HEK293 (cell line): ENCODE measurements around the gene DICER1.

Experiments used
- CTCF ChIA-PET: fragments of 350-600 bp; formaldehyde crosslinking; extraction: SDS; loops from one replicate; lab custom pipeline; 2021; ENCODE audit warnings: antibody characterized with exemption; lab: Yijun Ruan, JAX
- POLR2A ChIA-PET: fragments of 300-600 bp; formaldehyde crosslinking; extraction: SDS; loops from one replicate; lab custom pipeline; 2020; ENCODE audit warnings: antibody characterized with exemption, inconsistent platforms; lab: Yijun Ruan, JAX
- H3K27ac ChIP-seq: fragments of 200-500 bp; sonication (Bioruptor generic); 2 replicates; pipeline ENCODE4 v1.5.1; 2014; ENCODE audit warnings: low read depth, low read length, control low read depth, inconsistent platforms; ENCODE audit errors: extremely low read depth
- H3K36me3 ChIP-seq, 2 experiments: fragments of 200-500 bp in 1 of 2; sonication (Bioruptor generic) in 1 of 2; 1 replicate in 1 of 2; 2 replicates in 1 of 2; pipeline ENCODE4 v1.5.1; 2014 to 2017; ENCODE audit warnings: inconsistent platforms in 2 of 2, low read length in 2 of 2; ENCODE audit not compliant: control insufficient read depth in 2 of 2, insufficient read depth in 1 of 2
- H3K4me1 ChIP-seq: fragments of 200-500 bp; sonication (Bioruptor generic); 2 replicates; pipeline ENCODE4 v1.5.1; 2014; ENCODE audit warnings: mild to moderate bottlenecking, low read length, inconsistent platforms; ENCODE audit not compliant: control insufficient read depth, insufficient read depth
- H3K4me3 ChIP-seq: 2 replicates; pipeline ENCODE4 v1.5.1; 2011; ENCODE audit warnings: low read depth, mild to moderate bottlenecking, control low read depth, low read length, moderate library complexity
- H3K9me3 ChIP-seq: fragments of 200-500 bp; sonication (Bioruptor generic); 2 replicates; pipeline ENCODE4 v1.5.1; 2014; ENCODE audit warnings: low read depth, low read length, inconsistent platforms; ENCODE audit not compliant: control insufficient read depth, insufficient read depth
- FEZF1 ChIP-seq: fragments of 450-650 bp; formaldehyde crosslinking; IDR thresholded peaks from 2 replicates; pipeline ENCODE4 v1.5.1; 2016; ENCODE audit warnings: missing biosample characterization, missing genetic modification characterization
- SCRT1 ChIP-seq: fragments of 450-650 bp; formaldehyde crosslinking; IDR thresholded peaks from 2 replicates; pipeline ENCODE4 v1.5.1; 2016; ENCODE audit warnings: missing biosample characterization, missing genetic modification characterization, borderline replicate concordance
- TCF7L2 ChIP-seq: IDR thresholded peaks from 2 replicates; pipeline ENCODE4 v1.6.1; 2011; ENCODE audit warnings: low read depth, mild to moderate bottlenecking, inconsistent platforms, low read length, moderate library complexity, borderline replicate concordance
- ZBTB17 ChIP-seq: fragments of 450-650 bp; formaldehyde crosslinking; IDR thresholded peaks from 2 replicates; pipeline ENCODE4 v1.5.1; 2016; ENCODE audit warnings: missing biosample characterization, missing genetic modification characterization
- ZBTB20 ChIP-seq: fragments of 450-650 bp; formaldehyde crosslinking; IDR thresholded peaks from 2 replicates; pipeline ENCODE4 v1.5.1; 2016; ENCODE audit warnings: missing biosample characterization, missing genetic modification characterization
- ZBTB21 ChIP-seq: fragments of 450-650 bp; formaldehyde crosslinking; IDR thresholded peaks from 2 replicates; pipeline ENCODE4 v1.5.1; 2017; ENCODE audit warnings: missing biosample characterization, missing genetic modification characterization
- ZFHX2 ChIP-seq: fragments of 450-650 bp; formaldehyde crosslinking; conservative IDR thresholded peaks from 2 replicates; pipeline ENCODE4 v1.5.1; 2016; ENCODE audit warnings: missing biosample characterization, missing genetic modification characterization
- ZNF112 ChIP-seq: fragments of 450-650 bp; formaldehyde crosslinking; IDR thresholded peaks from 2 replicates; pipeline ENCODE4 v1.5.0; 2017; ENCODE audit warnings: missing biosample characterization, missing genetic modification characterization
- ZNF16 ChIP-seq: fragments of 450-650 bp; formaldehyde crosslinking; IDR thresholded peaks from 2 replicates; pipeline ENCODE4 v1.5.1; 2016; ENCODE audit warnings: low read depth, missing biosample characterization, missing genetic modification characterization
- ZNF184 ChIP-seq: fragments of 450-650 bp; IDR thresholded peaks from 2 replicates; pipeline ENCODE4 v1.5.1; 2018; ENCODE audit warnings: missing biosample characterization, mild to moderate bottlenecking, missing genetic modification characterization
- ZNF221 ChIP-seq: fragments of 450-650 bp; formaldehyde crosslinking; IDR thresholded peaks from 2 replicates; pipeline ENCODE4 v1.5.1; 2017; ENCODE audit warnings: missing biosample characterization, missing genetic modification characterization, borderline replicate concordance
- ZNF248 ChIP-seq: fragments of 450-650 bp; formaldehyde crosslinking; IDR thresholded peaks from 2 replicates; pipeline ENCODE4 v1.5.1; 2017; ENCODE audit warnings: missing biosample characterization, missing genetic modification characterization
- ZNF311 ChIP-seq: fragments of 450-650 bp; formaldehyde crosslinking; IDR thresholded peaks from 2 replicates; pipeline ENCODE4 v1.5.1; 2017; ENCODE audit warnings: missing biosample characterization, missing genetic modification characterization, borderline replicate concordance
- ZNF335 ChIP-seq: fragments of 450-650 bp; formaldehyde crosslinking; conservative IDR thresholded peaks from 2 replicates; pipeline ENCODE4 v1.5.1; 2016; ENCODE audit warnings: missing biosample characterization, missing genetic modification characterization
- ZNF473 ChIP-seq: fragments of 450-650 bp; formaldehyde crosslinking; IDR thresholded peaks from 2 replicates; pipeline ENCODE4 v1.5.1; 2017; ENCODE audit warnings: missing biosample characterization, missing genetic modification characterization
- ZNF501 ChIP-seq: fragments of 450-650 bp; formaldehyde crosslinking; IDR thresholded peaks from 2 replicates; pipeline ENCODE4 v1.5.1; 2016; ENCODE audit warnings: missing biosample characterization, missing genetic modification characterization
- ZNF510 ChIP-seq: fragments of 450-650 bp; formaldehyde crosslinking; IDR thresholded peaks from 2 replicates; pipeline ENCODE4 v1.5.1; 2018; ENCODE audit warnings: mild to moderate bottlenecking, missing genetic modification characterization, missing biosample characterization; ENCODE audit not compliant: insufficient replicate concordance
- ZNF677 ChIP-seq: fragments of 450-650 bp; IDR thresholded peaks from 2 replicates; pipeline ENCODE4 v1.5.0; 2018; ENCODE audit warnings: missing biosample characterization, mild to moderate bottlenecking, missing genetic modification characterization, moderate library complexity
- ZNF701 ChIP-seq: fragments of 450-650 bp; formaldehyde crosslinking; IDR thresholded peaks from 2 replicates; pipeline ENCODE4 v1.5.1; 2016; ENCODE audit warnings: missing biosample characterization, missing genetic modification characterization
- ZNF747 ChIP-seq: fragments of 450-650 bp; formaldehyde crosslinking; IDR thresholded peaks from 2 replicates; pipeline ENCODE4 v1.5.1; 2016; ENCODE audit warnings: missing biosample characterization, missing genetic modification characterization
- ZNF791 ChIP-seq: fragments of 450-650 bp; formaldehyde crosslinking; IDR thresholded peaks from 2 replicates; pipeline ENCODE4 v1.5.1; 2016; ENCODE audit warnings: missing biosample characterization, missing genetic modification characterization
- TF ChIP-seq, protein P1 (sequence below): fragments of 450-650 bp; formaldehyde crosslinking; IDR thresholded peaks from 2 replicates; pipeline ENCODE4 v1.5.1; 2016; ENCODE audit warnings: missing biosample characterization, missing genetic modification characterization
- TF ChIP-seq, protein P2 (sequence below): fragments of 450-650 bp; formaldehyde crosslinking; IDR thresholded peaks from 2 replicates; pipeline ENCODE4 v1.5.1; 2017; ENCODE audit warnings: missing biosample characterization, missing genetic modification characterization
- TF ChIP-seq, protein P3 (sequence below): fragments of 450-650 bp; formaldehyde crosslinking; IDR thresholded peaks from 2 replicates; pipeline ENCODE4 v1.5.1; 2016; ENCODE audit warnings: missing biosample characterization, missing genetic modification characterization
- TF ChIP-seq, protein P4 (sequence below): fragments of 450-650 bp; formaldehyde crosslinking; IDR thresholded peaks from 2 replicates; pipeline ENCODE4 v1.5.1; 2017; ENCODE audit warnings: missing biosample characterization, missing genetic modification characterization
- TF ChIP-seq, protein P5 (sequence below): fragments of 450-650 bp; formaldehyde crosslinking; IDR thresholded peaks from 2 replicates; pipeline ENCODE4 v1.5.1; 2016; ENCODE audit warnings: missing biosample characterization, missing genetic modification characterization, borderline replicate concordance
- TF ChIP-seq, protein P6 (sequence below): fragments of 450-650 bp; formaldehyde crosslinking; IDR thresholded peaks from 2 replicates; pipeline ENCODE4 v1.5.1; 2016; ENCODE audit warnings: missing biosample characterization, missing genetic modification characterization

Gene DICER1

DNA sequence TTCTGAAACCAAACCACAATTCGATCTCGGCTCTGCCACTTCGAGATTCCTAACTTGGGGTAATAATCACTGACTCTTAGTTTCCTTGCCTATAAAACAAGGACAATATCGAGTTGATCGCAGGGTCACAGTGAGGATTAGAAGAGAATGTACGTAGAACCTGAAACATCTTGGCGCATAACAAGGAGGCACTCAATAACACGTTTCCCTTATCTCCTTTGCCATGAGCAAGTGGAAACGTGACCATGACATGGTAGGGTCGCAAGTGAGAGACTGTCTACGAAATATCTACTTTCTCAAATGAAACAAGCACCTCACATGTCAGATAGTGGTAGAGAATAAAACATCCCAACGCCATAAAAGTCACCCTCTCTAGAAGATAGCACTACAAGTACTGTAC, 2.3 kb downstream of the DICER1 start (continued):
- TF ChIP-seq, protein P1, sequence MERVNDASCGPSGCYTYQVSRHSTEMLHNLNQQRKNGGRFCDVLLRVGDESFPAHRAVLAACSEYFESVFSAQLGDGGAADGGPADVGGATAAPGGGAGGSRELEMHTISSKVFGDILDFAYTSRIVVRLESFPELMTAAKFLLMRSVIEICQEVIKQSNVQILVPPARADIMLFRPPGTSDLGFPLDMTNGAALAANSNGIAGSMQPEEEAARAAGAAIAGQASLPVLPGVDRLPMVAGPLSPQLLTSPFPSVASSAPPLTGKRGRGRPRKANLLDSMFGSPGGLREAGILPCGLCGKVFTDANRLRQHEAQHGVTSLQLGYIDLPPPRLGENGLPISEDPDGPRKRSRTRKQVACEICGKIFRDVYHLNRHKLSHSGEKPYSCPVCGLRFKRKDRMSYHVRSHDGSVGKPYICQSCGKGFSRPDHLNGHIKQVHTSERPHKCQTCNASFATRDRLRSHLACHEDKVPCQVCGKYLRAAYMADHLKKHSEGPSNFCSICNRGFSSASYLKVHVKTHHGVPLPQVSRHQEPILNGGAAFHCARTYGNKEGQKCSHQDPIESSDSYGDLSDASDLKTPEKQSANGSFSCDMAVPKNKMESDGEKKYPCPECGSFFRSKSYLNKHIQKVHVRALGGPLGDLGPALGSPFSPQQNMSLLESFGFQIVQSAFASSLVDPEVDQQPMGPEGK: no peak
- peak; percentile 19; the same call in 1 of the 2 replicates for TF ChIP-seq ZBTB17 (tag by site-specific recombination)
- TF ChIP-seq ZNF501 (tag by site-specific recombination): 0 out of 2 replicates have a peak, but pooled peaks have one; percentile 15
- no peak for TF ChIP-seq ZNF311

DNA sequence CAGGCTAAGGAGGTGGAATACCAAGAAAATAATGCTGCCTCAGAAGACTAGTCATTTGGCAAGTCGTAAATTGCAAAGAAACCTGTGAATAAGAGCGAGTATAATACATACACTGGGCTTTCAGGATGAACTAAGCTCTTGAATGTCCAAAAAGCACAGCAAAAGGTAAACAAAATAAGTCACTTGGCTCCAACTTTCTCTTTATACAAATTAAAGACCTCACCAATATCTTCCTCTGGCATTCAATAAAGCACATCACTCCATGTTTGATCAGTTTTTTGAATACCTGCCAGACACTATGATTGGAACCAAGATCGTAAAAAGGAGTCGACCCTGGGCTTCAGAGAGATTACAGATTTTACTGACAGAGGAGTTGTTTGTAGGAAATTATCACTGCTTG, 3.5 kb downstream of the DICER1 start:
- H3K4me1 ChIP-seq: peaks cover 40% of the 10 kb centered on the region
- H3K9me3 ChIP-seq: no peaks in the 10 kb centered on the region
- ChIA-PET CTCF (interaction anchor here (1.0 kb wide), 1 partner anchor 55 kb away, joined by 3 read pairs; no protein-coding TSS in a partner anchor), POLR2A (no interaction called here)
- H3K27ac ChIP-seq: peak overlapping the region; percentile 40
- H3K4me3 ChIP-seq: no peak overlapping the region
- H3K36me3 ChIP-seq: no peaks in the 10 kb centered on the region
- no peak for TF ChIP-seq ZNF701 (tag by site-specific recombination)
- TF ChIP-seq FEZF1 (tag by site-specific recombination): peak; percentile 74
- TF ChIP-seq, protein P2, sequence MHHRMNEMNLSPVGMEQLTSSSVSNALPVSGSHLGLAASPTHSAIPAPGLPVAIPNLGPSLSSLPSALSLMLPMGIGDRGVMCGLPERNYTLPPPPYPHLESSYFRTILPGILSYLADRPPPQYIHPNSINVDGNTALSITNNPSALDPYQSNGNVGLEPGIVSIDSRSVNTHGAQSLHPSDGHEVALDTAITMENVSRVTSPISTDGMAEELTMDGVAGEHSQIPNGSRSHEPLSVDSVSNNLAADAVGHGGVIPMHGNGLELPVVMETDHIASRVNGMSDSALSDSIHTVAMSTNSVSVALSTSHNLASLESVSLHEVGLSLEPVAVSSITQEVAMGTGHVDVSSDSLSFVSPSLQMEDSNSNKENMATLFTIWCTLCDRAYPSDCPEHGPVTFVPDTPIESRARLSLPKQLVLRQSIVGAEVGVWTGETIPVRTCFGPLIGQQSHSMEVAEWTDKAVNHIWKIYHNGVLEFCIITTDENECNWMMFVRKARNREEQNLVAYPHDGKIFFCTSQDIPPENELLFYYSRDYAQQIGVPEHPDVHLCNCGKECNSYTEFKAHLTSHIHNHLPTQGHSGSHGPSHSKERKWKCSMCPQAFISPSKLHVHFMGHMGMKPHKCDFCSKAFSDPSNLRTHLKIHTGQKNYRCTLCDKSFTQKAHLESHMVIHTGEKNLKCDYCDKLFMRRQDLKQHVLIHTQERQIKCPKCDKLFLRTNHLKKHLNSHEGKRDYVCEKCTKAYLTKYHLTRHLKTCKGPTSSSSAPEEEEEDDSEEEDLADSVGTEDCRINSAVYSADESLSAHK (tag by site-specific recombination): no peak
- TF ChIP-seq ZNF184 (tag by site-specific recombination): no peak
- TF ChIP-seq ZBTB20 (tag by site-specific recombination): no peak
- TF ChIP-seq ZNF248 (tag by site-specific recombination): no peak
- TF ChIP-seq ZFHX2 (tag by site-specific recombination): no peak
- TF ChIP-seq ZNF510: no peak
- TF ChIP-seq ZNF221: no peak
- TF ChIP-seq ZNF791 (tag by site-specific recombination): no peak
- no peak for TF ChIP-seq ZNF473 (tag by site-specific recombination)
- peak; percentile 14; the same call in 1 of the 2 replicates for TF ChIP-seq ZBTB17 (tag by site-specific recombination)
- TF ChIP-seq, protein P3, sequence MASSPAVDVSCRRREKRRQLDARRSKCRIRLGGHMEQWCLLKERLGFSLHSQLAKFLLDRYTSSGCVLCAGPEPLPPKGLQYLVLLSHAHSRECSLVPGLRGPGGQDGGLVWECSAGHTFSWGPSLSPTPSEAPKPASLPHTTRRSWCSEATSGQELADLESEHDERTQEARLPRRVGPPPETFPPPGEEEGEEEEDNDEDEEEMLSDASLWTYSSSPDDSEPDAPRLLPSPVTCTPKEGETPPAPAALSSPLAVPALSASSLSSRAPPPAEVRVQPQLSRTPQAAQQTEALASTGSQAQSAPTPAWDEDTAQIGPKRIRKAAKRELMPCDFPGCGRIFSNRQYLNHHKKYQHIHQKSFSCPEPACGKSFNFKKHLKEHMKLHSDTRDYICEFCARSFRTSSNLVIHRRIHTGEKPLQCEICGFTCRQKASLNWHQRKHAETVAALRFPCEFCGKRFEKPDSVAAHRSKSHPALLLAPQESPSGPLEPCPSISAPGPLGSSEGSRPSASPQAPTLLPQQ: 0 out of 2 replicates have a peak, but pooled peaks have one; percentile 12
- no peak for TF ChIP-seq ZNF501 (tag by site-specific recombination)
- TF ChIP-seq ZNF112 (tag by site-specific recombination): no peak
- TF ChIP-seq, protein P4, sequence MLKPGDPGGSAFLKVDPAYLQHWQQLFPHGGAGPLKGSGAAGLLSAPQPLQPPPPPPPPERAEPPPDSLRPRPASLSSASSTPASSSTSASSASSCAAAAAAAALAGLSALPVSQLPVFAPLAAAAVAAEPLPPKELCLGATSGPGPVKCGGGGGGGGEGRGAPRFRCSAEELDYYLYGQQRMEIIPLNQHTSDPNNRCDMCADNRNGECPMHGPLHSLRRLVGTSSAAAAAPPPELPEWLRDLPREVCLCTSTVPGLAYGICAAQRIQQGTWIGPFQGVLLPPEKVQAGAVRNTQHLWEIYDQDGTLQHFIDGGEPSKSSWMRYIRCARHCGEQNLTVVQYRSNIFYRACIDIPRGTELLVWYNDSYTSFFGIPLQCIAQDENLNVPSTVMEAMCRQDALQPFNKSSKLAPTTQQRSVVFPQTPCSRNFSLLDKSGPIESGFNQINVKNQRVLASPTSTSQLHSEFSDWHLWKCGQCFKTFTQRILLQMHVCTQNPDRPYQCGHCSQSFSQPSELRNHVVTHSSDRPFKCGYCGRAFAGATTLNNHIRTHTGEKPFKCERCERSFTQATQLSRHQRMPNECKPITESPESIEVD (tag by site-specific recombination): peak; percentile 90
- no peak for TF ChIP-seq TCF7L2
- TF ChIP-seq ZBTB21: no peak
- no peak for TF ChIP-seq SCRT1 (tag by site-specific recombination)
- TF ChIP-seq ZNF747 (tag by site-specific recombination): no peak
- TF ChIP-seq, protein P5, sequence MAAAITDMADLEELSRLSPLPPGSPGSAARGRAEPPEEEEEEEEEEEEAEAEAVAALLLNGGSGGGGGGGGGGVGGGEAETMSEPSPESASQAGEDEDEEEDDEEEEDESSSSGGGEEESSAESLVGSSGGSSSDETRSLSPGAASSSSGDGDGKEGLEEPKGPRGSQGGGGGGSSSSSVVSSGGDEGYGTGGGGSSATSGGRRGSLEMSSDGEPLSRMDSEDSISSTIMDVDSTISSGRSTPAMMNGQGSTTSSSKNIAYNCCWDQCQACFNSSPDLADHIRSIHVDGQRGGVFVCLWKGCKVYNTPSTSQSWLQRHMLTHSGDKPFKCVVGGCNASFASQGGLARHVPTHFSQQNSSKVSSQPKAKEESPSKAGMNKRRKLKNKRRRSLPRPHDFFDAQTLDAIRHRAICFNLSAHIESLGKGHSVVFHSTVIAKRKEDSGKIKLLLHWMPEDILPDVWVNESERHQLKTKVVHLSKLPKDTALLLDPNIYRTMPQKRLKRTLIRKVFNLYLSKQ (tag by site-specific recombination): no peak
- no peak for TF ChIP-seq ZNF677 (tag by site-specific recombination)
- TF ChIP-seq, protein P6, sequence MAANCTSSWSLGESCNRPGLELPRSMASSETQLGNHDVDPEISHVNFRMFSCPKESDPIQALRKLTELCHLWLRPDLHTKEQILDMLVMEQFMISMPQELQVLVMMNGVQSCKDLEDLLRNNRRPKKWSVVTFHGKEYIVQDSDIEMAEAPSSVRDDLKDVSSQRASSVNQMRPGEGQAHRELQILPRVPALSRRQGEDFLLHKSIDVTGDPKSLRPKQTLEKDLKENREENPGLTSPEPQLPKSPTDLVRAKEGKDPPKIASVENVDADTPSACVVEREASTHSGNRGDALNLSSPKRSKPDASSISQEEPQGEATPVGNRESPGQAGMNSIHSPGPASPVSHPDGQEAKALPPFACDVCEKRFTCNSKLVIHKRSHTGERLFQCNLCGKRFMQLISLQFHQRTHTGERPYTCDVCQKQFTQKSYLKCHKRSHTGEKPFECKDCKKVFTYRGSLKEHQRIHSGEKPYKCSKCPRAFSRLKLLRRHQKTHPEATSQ: no peak
- no peak for TF ChIP-seq ZNF335
- TF ChIP-seq ZNF16: no peak
